Gastrocnemius medialis (tissue), 4 donors: Measurements from ENCODE around the gene OR6B1.

Source experiments
- POLR2A ChIP-seq, 2 donors: fragments of 450-650 bp; IDR thresholded peaks; one replicate each; pipeline ENCODE4 v1.6.1; 2017; ENCODE audit warnings: antibody characterized with exemption in 2 of 2, mild to moderate bottlenecking in 2 of 2, moderate library complexity in 2 of 2
- TF ChIP-seq, protein P1 (sequence below), 5 experiments: fragments of 450-650 bp in 3 of 5; fragments of 200-600 bp in 2 of 5; sonication (generic) in 2 of 5; IDR thresholded peaks in 4 of 5; conservative IDR thresholded peaks in 1 of 5; 1 replicate in 4 of 5; 2 replicates in 1 of 5; pipeline ENCODE4 v1.5.1; 2016 to 2019; ENCODE audit warnings: antibody characterized with exemption in 5 of 5, mild to moderate bottlenecking in 3 of 5, moderate library complexity in 3 of 5

DNA sequence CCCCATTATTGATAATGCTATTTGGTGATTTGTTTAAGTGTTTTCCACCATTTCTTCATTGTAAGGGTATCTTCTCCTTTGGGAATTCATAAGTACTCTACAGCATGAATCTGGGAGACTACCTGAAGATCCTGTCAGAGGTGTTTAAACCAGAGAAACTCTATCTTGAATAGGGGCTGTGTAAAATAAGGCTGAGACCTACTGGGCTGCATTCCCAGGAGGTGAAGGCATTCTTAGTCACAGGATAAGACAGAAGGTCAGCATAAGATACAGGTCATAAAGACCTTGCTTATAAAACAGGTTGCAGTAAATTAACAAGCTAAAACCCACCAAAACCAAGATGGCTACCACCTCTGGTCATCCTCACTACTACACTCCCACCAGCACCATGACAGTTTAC is 35.3 kb downstream of the OR6B1 start:
- TF ChIP-seq, protein P1, sequence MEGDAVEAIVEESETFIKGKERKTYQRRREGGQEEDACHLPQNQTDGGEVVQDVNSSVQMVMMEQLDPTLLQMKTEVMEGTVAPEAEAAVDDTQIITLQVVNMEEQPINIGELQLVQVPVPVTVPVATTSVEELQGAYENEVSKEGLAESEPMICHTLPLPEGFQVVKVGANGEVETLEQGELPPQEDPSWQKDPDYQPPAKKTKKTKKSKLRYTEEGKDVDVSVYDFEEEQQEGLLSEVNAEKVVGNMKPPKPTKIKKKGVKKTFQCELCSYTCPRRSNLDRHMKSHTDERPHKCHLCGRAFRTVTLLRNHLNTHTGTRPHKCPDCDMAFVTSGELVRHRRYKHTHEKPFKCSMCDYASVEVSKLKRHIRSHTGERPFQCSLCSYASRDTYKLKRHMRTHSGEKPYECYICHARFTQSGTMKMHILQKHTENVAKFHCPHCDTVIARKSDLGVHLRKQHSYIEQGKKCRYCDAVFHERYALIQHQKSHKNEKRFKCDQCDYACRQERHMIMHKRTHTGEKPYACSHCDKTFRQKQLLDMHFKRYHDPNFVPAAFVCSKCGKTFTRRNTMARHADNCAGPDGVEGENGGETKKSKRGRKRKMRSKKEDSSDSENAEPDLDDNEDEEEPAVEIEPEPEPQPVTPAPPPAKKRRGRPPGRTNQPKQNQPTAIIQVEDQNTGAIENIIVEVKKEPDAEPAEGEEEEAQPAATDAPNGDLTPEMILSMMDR (IDR thresholded peaks at IDR 0.05 in 4 of 5, conservative IDR thresholded peaks at IDR 0.05 in 1 of 5) = no peak
- TF ChIP-seq POLR2A (IDR thresholded peaks at IDR 0.05) = no peak
